K562 (cell line): ENCODE results near the gene CIB2. TPM values are rescaled to one million over a fixed set of nuclear protein-coding genes. Genes with fewer than 3 reads are reported as not detected.

Experiments used
- ATAC-seq: fragments of 200-7000 bp; cut with Tn5 transposase; 3 replicates; pipeline ENCODE4 v1.9.1; 2020; ENCODE audit warnings: moderate library complexity
- BruUV-seq: library from RNA; stranded (reverse); fragments of 400-500 nt; replicated peaks from 2 replicates; lab custom pipeline; 2021; lab: Mats Ljungman, UMichigan
- CTCF ChIA-PET: fragments of 300-600 bp; formaldehyde crosslinking; extraction: SDS; loops from one replicate; lab custom pipeline; 2021; ENCODE audit warnings: low intra/inter-chr PET ratio; lab: Yijun Ruan, JAX
- POLR2A ChIA-PET: fragments of 300-600, 350-650 bp; sonication (Branson Sonifier 250); formaldehyde crosslinking; extraction: SDS; loops from one replicate; lab custom pipeline; 2021; ENCODE audit warnings: antibody characterized with exemption, inconsistent platforms; lab: Yijun Ruan, JAX
- DNase-seq, 4 experiments: peaks; one replicate each; pipeline versions ENCODE4 v3.0.0 to v3.0.0-alpha.2; 2011 to 2018; ENCODE audit warnings: low spot score in 3 of 4, mixed read lengths in 3 of 4; ENCODE audit errors: extremely low read depth in 1 of 4
- FAIRE-seq: peaks from 2 replicates; lab custom pipeline; 2011; peaks lifted over from hg19 to GRCh38; lab: Jason Lieb, UNC
- H2AFZ ChIP-seq: 2 replicates; pipeline ENCODE4 v1.6.0; 2011; ENCODE audit warnings: low read depth, low read length, control low read depth, inconsistent platforms
- H3K27ac ChIP-seq: fragments of 200-600 bp; 3 replicates; pipeline ENCODE4 v1.8.0; 2011; ENCODE audit warnings: low read depth, mild to moderate bottlenecking, control low read depth, inconsistent platforms, low read length, moderate library complexity, mixed read lengths; ENCODE audit errors: extremely low read depth
- H3K27me3 ChIP-seq, 2 experiments: fragments of 300-600 bp in 1 of 2; 2 replicates in 1 of 2; 3 replicates in 1 of 2; pipeline versions ENCODE4 v1.6.0 to v1.8.0; 2011; ENCODE audit warnings: inconsistent platforms in 2 of 2, low read length in 2 of 2, mild to moderate bottlenecking in 1 of 2, mixed read lengths in 1 of 2, moderate library complexity in 1 of 2; ENCODE audit not compliant: control insufficient read depth in 2 of 2, insufficient read depth in 2 of 2
- H3K36me3 ChIP-seq: fragments of 300-600 bp; 3 replicates; pipeline ENCODE4 v1.8.0; 2011; ENCODE audit warnings: mild to moderate bottlenecking, low read length, inconsistent platforms; ENCODE audit not compliant: control insufficient read depth, insufficient read depth
- H3K4me1 ChIP-seq, 2 experiments: fragments of 200-600 bp in 1 of 2; replicated peaks in 1 of 2; 2 replicates in 1 of 2; 3 replicates in 1 of 2; pipeline versions ENCODE4 v1.5.1 to v1.8.0; 2011; ENCODE audit warnings: inconsistent platforms in 2 of 2, low read length in 2 of 2, mild to moderate bottlenecking in 1 of 2, mixed read lengths in 1 of 2, moderate library complexity in 1 of 2; ENCODE audit not compliant: control insufficient read depth in 2 of 2, insufficient read depth in 2 of 2
- H3K4me2 ChIP-seq: 2 replicates; pipeline ENCODE4 v1.6.1; 2011; ENCODE audit warnings: low read length, control low read depth, inconsistent platforms, mixed read lengths; ENCODE audit not compliant: insufficient read depth
- H3K4me3 ChIP-seq: fragments of 200-600 bp; sonication (generic), shearing (Covaris generic); 2 replicates; pipeline ENCODE4 v1.5.1; 2016; ENCODE audit warnings: control low read depth, inconsistent platforms
- H3K79me2 ChIP-seq: fragments of 200-600 bp; 3 replicates; pipeline ENCODE4 v1.8.0; 2011; ENCODE audit warnings: low read length, inconsistent platforms; ENCODE audit not compliant: control insufficient read depth, insufficient read depth
- H3K9ac ChIP-seq, 2 experiments: 2 replicates each; pipeline versions ENCODE4 v1.6.0 to v1.6.1; 2011; ENCODE audit warnings: low read depth in 2 of 2, low read length in 2 of 2, control low read depth in 1 of 2, inconsistent platforms in 1 of 2, mild to moderate bottlenecking in 1 of 2, mixed read lengths in 1 of 2; ENCODE audit not compliant: insufficient read depth in 1 of 2
- H3K9me1 ChIP-seq: one replicate; pipeline ENCODE4 v1.6.0; 2011; ENCODE audit warnings: inconsistent platforms, mild to moderate bottlenecking, low read length, moderate library complexity; ENCODE audit not compliant: control insufficient read depth, insufficient read depth
- H3K9me3 ChIP-seq: replicated peaks from 2 replicates; pipeline ENCODE4 v1.5.1; 2011; ENCODE audit warnings: low read depth, low read length, inconsistent platforms; ENCODE audit not compliant: control insufficient read depth, insufficient read depth
- H4K20me1 ChIP-seq: replicated peaks from 2 replicates; pipeline ENCODE4 v1.6.1; 2011; ENCODE audit warnings: low read length, inconsistent platforms, mixed read lengths; ENCODE audit not compliant: control insufficient read depth, insufficient read depth
- ATF3 ChIP-seq, 2 experiments: fragments of 450-650 bp in 1 of 2; sonication (generic) in 1 of 2; formaldehyde crosslinking in 1 of 2; IDR thresholded peaks in 1 of 2; conservative IDR thresholded peaks in 1 of 2; 2 replicates each; pipeline versions ENCODE4 v1.6.1 to v1.8.1; 2016 to 2023; ENCODE audit warnings: mild to moderate bottlenecking in 2 of 2, moderate library complexity in 2 of 2, inconsistent platforms in 1 of 2, missing genetic modification reagents in 1 of 2
- CEBPB ChIP-seq: fragments of 450-650 bp; IDR thresholded peaks from 2 replicates; pipeline ENCODE4 v1.6.1; 2016; ENCODE audit warnings: missing genetic modification characterization, missing compliant biosample characterization
- FOSL1 ChIP-seq: fragments of 200-800 bp; sonication (Bioruptor generic); conservative IDR thresholded peaks from 2 replicates; pipeline ENCODE4 v1.6.1; 2016; ENCODE audit warnings: missing genetic modification characterization, missing compliant biosample characterization
- MAFG ChIP-seq: fragments of 450-650 bp; conservative IDR thresholded peaks from 2 replicates; pipeline ENCODE4 v1.6.1; 2016; ENCODE audit warnings: missing genetic modification characterization, missing compliant biosample characterization
- RUNX1 ChIP-seq: sonication (generic); IDR thresholded peaks from 2 replicates; pipeline ENCODE4 v1.6.1; 2016; ENCODE audit warnings: antibody characterized with exemption, low read depth
- ZNF282 ChIP-seq: sonication (generic); formaldehyde crosslinking; IDR thresholded peaks from 2 replicates; pipeline ENCODE4 v1.8.1; 2023; ENCODE audit warnings: missing genetic modification reagents
- WGBS: fragments of 100-300 bp; shearing (Covaris generic); methylation state at CpG from one replicate; pipeline ENCODE4 v1.1.6; 2016; ENCODE audit warnings: low coverage, mixed read lengths; ENCODE audit not compliant: insufficient coverage; ENCODE audit errors: missing lambda C conversion rate; 5-methylcytosine and 5-hydroxymethylcytosine counted together
- in situ Hi-C: fragments of 300-500 bp; cut with MboI; formaldehyde crosslinking; loops from 4 replicates; pipeline ENCODE4 v1.15.0; 2018; ENCODE audit warnings: inconsistent platforms, mixed read lengths
- intact Hi-C: fragments of 100-400 bp; cut with micrococcal nuclease; formaldehyde crosslinking; loops from 2 replicates; pipeline ENCODE4 v1.14.2; 2022
- polyA plus RNA-seq, 8 experiments: library from polyadenylated mRNA; depleted of rRNA in 4 of 8; stranded (reverse) in 5 of 8; unstranded in 3 of 8; fragments of >200 nt; fragmentation: Nextera tagmentation in 2 of 8; fragmentation: Illumina TruSeq in 1 of 8; extraction: Ambion mirVana in 2 of 8; extraction: Trizol in 1 of 8; gene quantifications; 2 replicates each; pipeline versions ENCODE4 v1.2.1 to v1.2.3, GENCODE V29; 2011 to 2014; ENCODE audit warnings: inconsistent platforms in 1 of 8, missing spikeins in 1 of 8
- total RNA-seq, 7 experiments: library from RNA; depleted of rRNA in 6 of 7; stranded (reverse); fragments of >200 nt in 6 of 7; fragmentation: Illumina TruSeq in 2 of 7; extraction: Trizol in 2 of 7; gene quantifications; 2 replicates each; pipeline versions ENCODE4 v1.2.1 to v1.2.3, GENCODE V29; 2011 to 2021; ENCODE audit warnings: low replicate concordance in 1 of 7
- TF ChIP-seq, protein P1 (sequence below): fragments of 450-650 bp; formaldehyde crosslinking; IDR thresholded peaks from 2 replicates; pipeline ENCODE4 v1.4.0; 2020; ENCODE audit warnings: mild to moderate bottlenecking, mixed read lengths

The CIB2 gene
- total and polyA plus RNA-seq, 9 of the 15 experiments (the other 6 are each of a cell fraction or from before 2014, with no cell fraction given) = 1.5 to 37.4 (median 19.4) TPM

DNA sequence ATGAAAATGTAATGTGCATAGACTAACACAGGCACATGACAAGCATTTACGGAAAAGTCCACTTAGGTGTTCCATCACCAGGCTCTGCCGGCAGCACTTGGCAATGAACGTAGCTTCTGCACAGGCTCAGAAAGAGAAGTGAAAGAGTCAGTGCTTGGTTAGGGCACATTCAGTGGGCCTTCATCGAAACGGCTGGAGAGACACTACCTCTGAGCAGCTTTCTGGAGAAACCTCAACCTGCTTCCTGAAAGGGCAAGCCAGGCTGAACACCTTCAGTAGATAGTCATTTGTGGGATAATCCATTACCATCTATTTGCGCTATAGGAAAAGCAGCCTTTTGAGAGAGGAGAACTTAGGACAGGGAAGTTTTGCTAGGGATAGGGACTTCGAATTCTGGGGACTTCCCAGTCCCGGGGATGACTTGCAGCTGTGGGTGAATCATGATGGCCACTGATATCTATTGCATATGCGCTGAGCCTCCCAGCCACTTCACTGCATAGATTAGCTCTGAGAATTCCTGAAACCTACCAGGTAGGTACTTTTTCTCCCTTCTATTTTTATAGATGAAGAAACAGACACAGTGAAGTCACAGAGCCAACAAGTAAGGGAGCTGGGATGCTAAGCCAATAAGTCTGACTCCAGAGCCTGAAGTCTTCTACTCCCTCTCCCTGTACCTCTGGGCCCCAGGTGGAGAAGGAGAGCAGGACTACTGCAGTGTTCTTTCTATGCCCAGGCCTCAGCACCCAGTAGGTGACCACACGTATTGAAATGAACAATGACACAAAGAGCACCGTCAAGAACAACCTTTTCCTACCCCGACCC, 43.1 kb downstream of the CIB2 start:
- no peak overlapping the region for H3K4me3 ChIP-seq
- DNase-seq (no peak), ATAC-seq (peak; percentile 32; the same call in 1 of the 3 replicates)
- CTCF ChIA-PET = no interaction called here
- H3K4me1 ChIP-seq = peaks cover 2 to 3% of the 10 kb centered on the region in 2 experiments; a peak in 1 of 5 replicates
- 0 out of 2 replicates have a peak, but pooled peaks cover 3% of the 10 kb centered on the region for H4K20me1 ChIP-seq
- TF ChIP-seq FOSL1 (tag) (peak; percentile 38; the same call in 1 of the 2 replicates), CEBPB (no peak), MAFG (0 out of 2 replicates have a peak, but pooled peaks have one; percentile 4)
- TF ChIP-seq, all 486 proteins: peak for 2
- Histone ChIP-seq H3K36me3 (no peaks in the 10 kb centered on the region), H3K79me2 (no peaks in the 10 kb centered on the region), H3K4me2 (no peak overlapping the region), H2AFZ (no peak overlapping the region), H3K27me3 (peaks cover 2 to 22% of the 10 kb centered on the region in 2 experiments; a peak in 2 of 5 replicates), H3K9me3 (no peaks in the 10 kb centered on the region), H3K9me1 (no peaks in the 10 kb centered on the region), H3K9ac (no peak overlapping the region), H3K27ac (no peak overlapping the region)
- POLR2A ChIA-PET = interaction anchor here (0.6 kb wide), 1 partner anchor 791 kb away, joined by 3 read pairs; no protein-coding TSS in a partner anchor
- in situ Hi-C loops = no loop called here
- WGBS = 32% methylated on average over 12 of the region's 12 CpGs
- intact Hi-C loops = no loop called here
- peak; percentile 19 for FAIRE-seq
- no TSS peak for BruUV-seq

GRCh38 chr15:78085928-78086327, 45.3 kb downstream of the CIB2 start:
- 0% methylated on average over 1 of the region's 1 CpG for WGBS
- H3K27ac ChIP-seq = no peak overlapping the region
- H3K79me2 ChIP-seq = no peaks in the 10 kb centered on the region
- ATAC-seq (no peak), FAIRE-seq (no peak), DNase-seq (no peak)
- no peaks in the 10 kb centered on the region for H3K9me3 ChIP-seq
- H3K9ac ChIP-seq = no peak overlapping the region
- intact Hi-C loops (no loop called here), in situ Hi-C loops (no loop called here)
- H4K20me1 ChIP-seq = no peaks in the 10 kb centered on the region
- H2AFZ ChIP-seq = no peak overlapping the region
- BruUV-seq = no TSS peak
- H3K27me3 ChIP-seq = peaks cover 0 to 3% of the 10 kb centered on the region in 2 experiments; a peak in 1 of 5 replicates
- no peak overlapping the region for H3K4me3 ChIP-seq
- no peaks in the 10 kb centered on the region for H3K36me3 ChIP-seq
- H3K4me2 ChIP-seq = no peak overlapping the region
- no peaks in the 10 kb centered on the region for H3K9me1 ChIP-seq
- H3K4me1 ChIP-seq = peaks cover 2 to 3% of the 10 kb centered on the region in 2 experiments; a peak in 1 of 5 replicates
- POLR2A ChIA-PET = interaction anchor here (0.7 kb wide), 1 partner anchor 11 kb away, joined by 3 read pairs; no protein-coding TSS in a partner anchor
- CTCF ChIA-PET = no interaction called here
- TF ChIP-seq, protein P1, sequence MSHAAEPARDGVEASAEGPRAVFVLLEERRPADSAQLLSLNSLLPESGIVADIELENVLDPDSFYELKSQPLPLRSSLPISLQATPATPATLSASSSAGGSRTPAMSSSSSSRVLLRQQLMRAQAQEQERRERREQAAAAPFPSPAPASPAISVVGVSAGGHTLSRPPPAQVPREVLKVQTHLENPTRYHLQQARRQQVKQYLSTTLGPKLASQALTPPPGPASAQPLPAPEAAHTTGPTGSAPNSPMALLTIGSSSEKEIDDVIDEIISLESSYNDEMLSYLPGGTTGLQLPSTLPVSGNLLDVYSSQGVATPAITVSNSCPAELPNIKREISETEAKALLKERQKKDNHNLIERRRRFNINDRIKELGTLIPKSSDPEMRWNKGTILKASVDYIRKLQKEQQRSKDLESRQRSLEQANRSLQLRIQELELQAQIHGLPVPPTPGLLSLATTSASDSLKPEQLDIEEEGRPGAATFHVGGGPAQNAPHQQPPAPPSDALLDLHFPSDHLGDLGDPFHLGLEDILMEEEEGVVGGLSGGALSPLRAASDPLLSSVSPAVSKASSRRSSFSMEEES = no peak
- TF ChIP-seq RUNX1 = no peak
- TF ChIP-seq ZNF282 (CRISPR knock-in tag) = no peak
- TF ChIP-seq ATF3 (IDR thresholded peaks at IDR 0.05) = peak; percentile 72
- TF ChIP-seq ATF3 (CRISPR knock-in tag; conservative IDR thresholded peaks at IDR 0.05) = no peak
